Choroid plexus epithelial cell (primary cell): ENCODE data around the gene ARL13B.
A peak's percentile ranks its signal among the peaks of the same experiment; 100 is the strongest.

Source experiments
- DNase-seq: peaks from one replicate; pipeline ENCODE4 v3.0.0-alpha.2; 2010; ENCODE audit warnings: low read depth
- H3K4me3 ChIP-seq: 2 replicates; pipeline ENCODE4 v1.5.1; 2011; ENCODE audit warnings: low read depth, mild to moderate bottlenecking, control low read depth, low read length, moderate library complexity
- TF ChIP-seq, protein P1 (sequence below): conservative IDR thresholded peaks from 2 replicates; pipeline ENCODE4 v1.5.1; 2011; ENCODE audit warnings: low read depth, mild to moderate bottlenecking, control low read depth, inconsistent platforms, low read length, moderate library complexity

Gene ARL13B

DNA sequence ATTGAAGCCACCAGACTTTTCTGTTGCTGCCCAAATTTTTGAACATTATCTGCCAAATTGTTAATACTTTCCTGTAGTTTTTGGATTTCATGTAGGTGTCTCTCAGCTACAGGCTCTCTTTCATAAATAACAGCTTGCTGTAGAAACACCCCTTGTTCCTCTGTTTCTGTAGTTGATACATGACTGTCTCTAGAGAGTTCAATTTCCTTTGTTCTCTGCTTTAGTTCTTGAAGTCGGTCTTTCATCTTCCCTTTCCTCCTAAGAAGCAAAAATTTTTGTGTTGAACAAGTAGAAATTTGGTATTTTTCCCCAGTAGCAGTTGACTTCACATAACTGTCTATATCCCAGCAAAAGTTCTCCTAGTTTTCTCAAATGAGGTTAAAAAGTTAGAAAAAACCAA lies 35.1 kb downstream of the ARL13B start:
- no peak overlapping the region for H3K4me3 ChIP-seq
- no peak for DNase-seq
- TF ChIP-seq, protein P1, sequence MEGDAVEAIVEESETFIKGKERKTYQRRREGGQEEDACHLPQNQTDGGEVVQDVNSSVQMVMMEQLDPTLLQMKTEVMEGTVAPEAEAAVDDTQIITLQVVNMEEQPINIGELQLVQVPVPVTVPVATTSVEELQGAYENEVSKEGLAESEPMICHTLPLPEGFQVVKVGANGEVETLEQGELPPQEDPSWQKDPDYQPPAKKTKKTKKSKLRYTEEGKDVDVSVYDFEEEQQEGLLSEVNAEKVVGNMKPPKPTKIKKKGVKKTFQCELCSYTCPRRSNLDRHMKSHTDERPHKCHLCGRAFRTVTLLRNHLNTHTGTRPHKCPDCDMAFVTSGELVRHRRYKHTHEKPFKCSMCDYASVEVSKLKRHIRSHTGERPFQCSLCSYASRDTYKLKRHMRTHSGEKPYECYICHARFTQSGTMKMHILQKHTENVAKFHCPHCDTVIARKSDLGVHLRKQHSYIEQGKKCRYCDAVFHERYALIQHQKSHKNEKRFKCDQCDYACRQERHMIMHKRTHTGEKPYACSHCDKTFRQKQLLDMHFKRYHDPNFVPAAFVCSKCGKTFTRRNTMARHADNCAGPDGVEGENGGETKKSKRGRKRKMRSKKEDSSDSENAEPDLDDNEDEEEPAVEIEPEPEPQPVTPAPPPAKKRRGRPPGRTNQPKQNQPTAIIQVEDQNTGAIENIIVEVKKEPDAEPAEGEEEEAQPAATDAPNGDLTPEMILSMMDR: no peak

DNA sequence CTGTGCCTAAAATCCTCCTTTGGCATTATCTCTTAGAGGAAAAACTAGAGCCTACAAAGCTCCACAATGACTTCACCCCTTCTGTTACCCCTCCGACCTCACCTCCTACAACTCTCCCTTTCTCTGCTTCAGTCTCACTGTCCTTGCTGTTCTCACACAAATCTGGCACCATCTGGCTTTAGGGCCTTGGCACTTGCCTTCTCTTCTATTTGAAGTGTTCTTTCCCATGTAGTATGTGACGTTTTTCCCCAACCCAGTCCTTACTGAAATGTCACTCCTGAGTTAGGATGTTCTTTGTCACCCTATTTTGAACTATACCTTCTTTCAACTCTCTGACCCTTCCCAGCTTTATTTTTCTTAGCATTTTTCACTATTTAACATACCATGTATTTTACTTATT lies 39.7 kb downstream of the ARL13B start:
- TF ChIP-seq, protein P1: no peak
- H3K4me3 ChIP-seq: no peak overlapping the region
- DNase-seq: no peak

DNA sequence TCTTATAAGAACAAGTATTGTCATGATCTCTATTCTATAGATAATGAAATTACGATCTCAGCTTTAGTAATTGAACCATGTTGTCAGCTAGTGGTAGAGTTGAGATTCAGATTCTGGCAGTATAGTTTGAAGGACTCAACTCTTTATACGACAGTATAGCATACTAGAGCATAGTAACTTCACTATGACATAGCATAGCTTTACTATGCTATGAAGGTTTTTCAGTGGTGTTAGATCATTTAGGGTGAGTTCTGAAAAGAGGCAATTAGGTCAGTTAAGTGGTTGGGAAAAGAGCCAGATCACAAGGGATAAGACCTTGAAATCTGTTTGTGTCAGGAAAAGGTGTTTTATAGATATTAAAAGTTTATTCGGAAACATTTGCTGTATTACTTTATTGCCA lies 40.3 kb downstream of the ARL13B start:
- no peak overlapping the region for H3K4me3 ChIP-seq
- TF ChIP-seq, protein P1: no peak
- DNase-seq: no peak

DNA sequence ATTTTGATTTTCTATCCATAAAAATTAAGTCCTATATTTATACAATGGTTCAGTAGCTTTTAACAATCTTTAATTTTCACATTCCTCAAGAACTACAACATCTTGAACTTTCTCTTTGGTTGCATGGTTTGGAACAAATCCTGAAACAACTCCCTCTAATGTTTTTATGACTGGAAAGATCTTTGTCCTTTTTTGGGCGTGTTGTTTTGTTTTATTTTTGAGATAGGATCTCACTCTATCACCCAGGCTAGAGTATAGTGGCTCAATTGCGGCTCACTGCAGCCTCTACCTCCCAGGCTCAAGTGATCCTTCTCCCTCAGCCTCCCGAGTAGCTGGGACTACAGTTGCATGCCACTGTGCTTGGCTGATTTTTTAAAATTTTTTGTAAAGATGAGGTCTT lies 44.4 kb downstream of the ARL13B start:
- TF ChIP-seq, protein P1: no peak
- no peak overlapping the region for H3K4me3 ChIP-seq
- DNase-seq: peak; percentile 27

DNA sequence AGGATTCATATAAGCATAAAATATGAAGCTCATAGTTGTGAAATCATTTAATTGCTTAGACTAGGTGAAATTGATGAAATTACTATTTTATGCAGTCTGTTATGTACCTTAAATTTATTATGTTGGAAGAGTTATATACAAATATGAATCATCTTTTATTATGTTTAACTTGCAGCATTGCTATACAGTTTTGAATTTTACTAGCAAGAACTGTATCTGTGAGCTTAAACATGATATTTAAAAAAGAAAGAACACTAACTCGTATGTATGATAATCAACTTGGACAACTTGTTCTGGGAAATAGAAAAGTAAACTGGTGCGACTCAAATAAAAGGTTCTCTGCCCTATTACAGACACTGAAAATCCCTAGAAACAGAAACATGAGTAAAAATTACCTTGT lies 46.7 kb downstream of the ARL13B start:
- DNase-seq: no peak
- TF ChIP-seq, protein P1: no peak
- H3K4me3 ChIP-seq: no peak overlapping the region

DNA sequence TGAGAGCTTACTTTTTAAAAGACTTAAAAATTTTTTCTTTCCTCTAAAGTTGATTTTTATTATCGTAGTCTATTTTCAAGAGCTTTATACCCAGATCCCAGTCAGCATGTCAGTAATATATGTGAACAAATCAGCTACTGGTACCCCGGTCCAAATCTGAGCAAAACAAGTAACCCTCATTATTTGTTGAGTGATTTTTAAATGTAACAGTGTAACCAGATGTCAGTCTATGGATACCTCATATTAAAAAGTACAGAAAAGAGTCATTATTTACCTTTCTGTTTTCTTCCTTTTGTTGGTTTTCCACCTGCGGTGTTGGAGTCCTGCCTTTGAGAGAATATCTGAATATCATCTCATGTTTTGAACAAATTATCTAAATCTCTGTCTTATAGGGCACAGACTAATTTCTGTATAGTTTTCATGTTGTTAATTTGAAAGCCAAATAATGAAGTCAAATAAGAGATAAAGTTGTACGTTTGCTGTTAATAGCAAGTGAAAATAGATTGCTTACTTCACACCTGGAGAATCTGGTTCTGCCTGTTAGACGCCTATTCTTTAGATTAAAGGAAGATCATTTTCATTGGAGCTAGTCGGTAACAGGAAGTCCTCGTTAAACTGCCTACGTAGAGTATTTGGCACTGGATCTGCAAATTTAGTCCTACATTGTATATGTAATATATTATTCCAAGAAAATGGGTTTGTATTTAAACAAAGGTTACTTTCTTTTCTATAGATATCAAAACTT lies 48.3 kb downstream of the ARL13B start, which contains the start of gene STX19:
TSS of gene STX19 (minus strand) at position 505 of the 745 bp plus-strand sequence. CDS start 13,328 bp downstream, outside the sequence.
- no peak within 1 kb of the TSS for H3K4me3 ChIP-seq
- DNase-seq: no peak
- TF ChIP-seq, protein P1: no peak
